ENCODE results near the gene SMARCA4. TPM values are rescaled to one million over a fixed set of nuclear protein-coding genes. Genes with fewer than 3 reads are reported as not detected.
A peak's percentile ranks its signal among the peaks of the same experiment; 100 is the strongest.

SMARCA4 gene
- total RNA-seq, 1 donor from 2014 or later, result 93.2 TPM

- peak; percentile 19 for ATAC-seq
Observed at GRCh38 chr19:11105014-11105636, 144.3 kb downstream of the SMARCA4 start.

- ATAC-seq, result no peak
Observed at GRCh38 chr19:11106477-11106876, 145.6 kb downstream of the SMARCA4 start.

GRCh38 chr19:11108746-11109145 lies 147.9 kb downstream of the SMARCA4 start:
- no peak for ATAC-seq

GRCh38 chr19:11111117-11111770 lies 150.4 kb downstream of the SMARCA4 start:
- ATAC-seq, result no peak

- no peak for ATAC-seq
Observed at GRCh38 chr19:11111771-11112144, 150.9 kb downstream of the SMARCA4 start.

Other genes starting within 250 kb of the SMARCA4 start
- gene DNM2, start 243.0 kb upstream of the SMARCA4 start, total RNA-seq, result 79.8 TPM
- 16.4 TPM for gene TMED1, start 124.8 kb upstream of the SMARCA4 start, total RNA-seq
- gene C19orf38, start 112.6 kb upstream of the SMARCA4 start, total RNA-seq, result not detected
- 40.3 TPM for gene CARM1, start 89.5 kb upstream of the SMARCA4 start, total RNA-seq
- 43.1 TPM for gene YIPF2, start 32.4 kb upstream of the SMARCA4 start, total RNA-seq
- gene TIMM29, start 32.2 kb upstream of the SMARCA4 start, total RNA-seq, result 14.3 TPM
- gene LDLR, start 128.4 kb downstream of the SMARCA4 start, total RNA-seq, result 117 TPM
- gene SPC24, start 194.8 kb downstream of the SMARCA4 start, total RNA-seq, result 17.1 TPM
- gene KANK2, start 236.5 kb downstream of the SMARCA4 start, total RNA-seq, result 8.9 TPM

All from esophagus mucosa (tissue), 1 donor.